SK-N-SH treated with all-trans-retinoic acid at 6 μM for 48 hours (cell line): ENCODE results near the gene ACTR1A.
A peak's percentile ranks its signal among the peaks of the same experiment; 100 is the strongest.

Experiments
- ATAC-seq: fragments of 200-7000 bp; cut with Tn5 transposase; 3 replicates; pipeline ENCODE4 v1.9.1; 2020; ENCODE audit warnings: mild to moderate bottlenecking, moderate library complexity
- BACH2 ChIP-seq: fragments of 250-450 bp; sonication (Bioruptor Pico); IDR thresholded peaks from 2 replicates; pipeline ENCODE4 v1.9.0; 2021; ENCODE audit warnings: mild to moderate bottlenecking, borderline replicate concordance
- CSDC2 ChIP-seq: fragments of 250-450 bp; sonication (Bioruptor Pico); IDR thresholded peaks from 2 replicates; pipeline ENCODE4 v1.5.0; 2020; ENCODE audit warnings: mild to moderate bottlenecking, moderate library complexity
- GLIS3 ChIP-seq: fragments of 250-450 bp; sonication (Bioruptor Pico); IDR thresholded peaks from 2 replicates; pipeline ENCODE4 v1.5.0; 2020; ENCODE audit warnings: mild to moderate bottlenecking, moderate library complexity
- OSR1 ChIP-seq: fragments of 250-450 bp; sonication (Bioruptor Pico); IDR thresholded peaks from 2 replicates; pipeline ENCODE4 v1.8.0; 2022; ENCODE audit warnings: moderate library complexity, mild to moderate bottlenecking, inconsistent platforms
- RARB ChIP-seq: fragments of 250-450 bp; sonication (Bioruptor Pico); IDR thresholded peaks from 2 replicates; pipeline ENCODE4 v1.8.0; 2021; ENCODE audit warnings: mild to moderate bottlenecking, moderate library complexity
- SNAI2 ChIP-seq: fragments of 250-450 bp; sonication (Bioruptor Pico); IDR thresholded peaks from 2 replicates; pipeline ENCODE4 v1.5.0; 2020; ENCODE audit warnings: mild to moderate bottlenecking, moderate library complexity
- TCF4 ChIP-seq: fragments of 250-450 bp; sonication (Bioruptor Pico); IDR thresholded peaks from 2 replicates; pipeline ENCODE4 v1.8.0; 2021; ENCODE audit warnings: mild to moderate bottlenecking, moderate library complexity, borderline replicate concordance
- TOX ChIP-seq: fragments of 250-450 bp; sonication (Bioruptor Pico); IDR thresholded peaks from 2 replicates; pipeline ENCODE4 v1.8.0; 2021; ENCODE audit warnings: mild to moderate bottlenecking, moderate library complexity, borderline replicate concordance
- ZC3H10 ChIP-seq: fragments of 250-450 bp; sonication (Bioruptor Pico); IDR thresholded peaks from 2 replicates; pipeline ENCODE4 v1.5.1; 2021; ENCODE audit warnings: mild to moderate bottlenecking, moderate library complexity
- ZFP30 ChIP-seq: fragments of 450-650 bp; formaldehyde crosslinking; IDR thresholded peaks from 2 replicates; pipeline ENCODE4 v1.5.0; 2022; ENCODE audit warnings: mild to moderate bottlenecking, moderate library complexity
- ZNF565 ChIP-seq: fragments of 450-650 bp; formaldehyde crosslinking; conservative IDR thresholded peaks from 2 replicates; pipeline ENCODE4 v1.5.0; 2020; ENCODE audit warnings: low read depth, mild to moderate bottlenecking, moderate library complexity
- ZNF70 ChIP-seq: fragments of 450-650 bp; formaldehyde crosslinking; IDR thresholded peaks from 2 replicates; pipeline ENCODE4 v1.5.0; 2020; ENCODE audit warnings: mild to moderate bottlenecking, moderate library complexity
- ZNF8 ChIP-seq: fragments of 450-650 bp; formaldehyde crosslinking; IDR thresholded peaks from 2 replicates; pipeline ENCODE4 v1.5.0; 2020; ENCODE audit warnings: mild to moderate bottlenecking, moderate library complexity
- TF ChIP-seq, protein P1 (sequence below): fragments of 250-450 bp; sonication (Bioruptor Pico); IDR thresholded peaks from 2 replicates; pipeline ENCODE4 v1.5.1; 2020; ENCODE audit warnings: low read depth, mild to moderate bottlenecking, moderate library complexity
- TF ChIP-seq, protein P2 (sequence below): fragments of 250-450 bp; sonication (Bioruptor Pico); IDR thresholded peaks from 2 replicates; pipeline ENCODE4 v1.8.0; 2021; ENCODE audit warnings: low read depth, mild to moderate bottlenecking, moderate library complexity, borderline replicate concordance
- TF ChIP-seq, protein P3 (sequence below): fragments of 250-450 bp; sonication (Bioruptor Pico); IDR thresholded peaks from 2 replicates; pipeline ENCODE4 v1.8.0; 2020; ENCODE audit warnings: mild to moderate bottlenecking, moderate library complexity, borderline replicate concordance
- TF ChIP-seq, protein P4 (sequence below): fragments of 250-450 bp; sonication (Bioruptor Pico); IDR thresholded peaks from 2 replicates; pipeline ENCODE4 v1.5.0; 2020; ENCODE audit warnings: mild to moderate bottlenecking, moderate library complexity

The ACTR1A gene

DNA sequence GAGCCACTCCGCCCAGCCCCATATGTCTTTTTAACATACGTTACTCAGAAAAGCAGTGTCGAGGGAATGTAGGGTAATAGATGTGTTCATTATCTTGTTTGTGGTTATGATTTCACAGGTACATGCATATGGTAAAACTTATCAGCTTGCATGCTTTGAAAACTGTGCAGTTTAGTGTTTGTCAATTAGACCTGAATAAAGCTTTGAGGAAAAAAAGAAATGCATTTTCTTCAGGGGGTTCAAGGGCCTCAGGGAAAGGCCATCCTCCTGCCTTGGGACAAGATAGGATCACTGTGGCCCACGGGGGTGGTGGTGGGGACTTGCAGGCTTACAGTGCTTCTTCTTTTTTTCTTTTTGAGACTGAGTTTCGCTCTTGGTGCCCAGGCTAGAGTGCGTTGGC lies 35.2 kb downstream of the ACTR1A start:
- TF ChIP-seq TOX (CRISPR knock-in tag) (no peak), BACH2 (CRISPR knock-in tag) (no peak), ZNF70 (CRISPR knock-in tag) (no peak), SNAI2 (CRISPR knock-in tag) (no peak), ZFP30 (no peak), ZNF565 (CRISPR knock-in tag) (no peak)
- TF ChIP-seq, protein P1, sequence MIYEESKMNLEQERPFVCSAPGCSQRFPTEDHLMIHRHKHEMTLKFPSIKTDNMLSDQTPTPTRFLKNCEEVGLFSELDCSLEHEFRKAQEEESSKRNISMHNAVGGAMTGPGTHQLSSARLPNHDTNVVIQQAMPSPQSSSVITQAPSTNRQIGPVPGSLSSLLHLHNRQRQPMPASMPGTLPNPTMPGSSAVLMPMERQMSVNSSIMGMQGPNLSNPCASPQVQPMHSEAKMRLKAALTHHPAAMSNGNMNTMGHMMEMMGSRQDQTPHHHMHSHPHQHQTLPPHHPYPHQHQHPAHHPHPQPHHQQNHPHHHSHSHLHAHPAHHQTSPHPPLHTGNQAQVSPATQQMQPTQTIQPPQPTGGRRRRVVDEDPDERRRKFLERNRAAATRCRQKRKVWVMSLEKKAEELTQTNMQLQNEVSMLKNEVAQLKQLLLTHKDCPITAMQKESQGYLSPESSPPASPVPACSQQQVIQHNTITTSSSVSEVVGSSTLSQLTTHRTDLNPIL (CRISPR knock-in tag) = no peak
- no peak for ATAC-seq

DNA sequence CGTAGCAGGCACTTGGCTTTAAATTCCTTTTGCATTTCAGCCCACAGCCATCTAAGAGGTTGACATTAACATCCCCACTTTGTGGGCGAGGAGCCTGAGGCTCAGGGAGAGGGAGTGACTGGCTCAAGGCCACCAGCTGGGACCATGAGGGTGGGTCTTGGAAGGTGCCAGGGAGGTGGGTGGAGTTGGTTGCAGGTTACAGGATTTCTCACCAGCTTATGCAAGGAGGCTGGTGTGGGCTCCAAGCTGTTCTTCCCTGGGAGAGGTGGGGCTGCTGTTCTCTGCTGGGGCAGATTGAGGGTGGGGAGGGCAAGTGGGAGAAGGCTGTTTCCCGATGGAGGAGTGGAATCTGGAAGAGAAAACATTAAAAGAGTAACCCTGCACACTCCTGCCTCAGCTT lies 37.0 kb downstream of the ACTR1A start:
- TF ChIP-seq OSR1 = no peak
- TF ChIP-seq, all 23 proteins: peak for 0
- ATAC-seq = no peak

DNA sequence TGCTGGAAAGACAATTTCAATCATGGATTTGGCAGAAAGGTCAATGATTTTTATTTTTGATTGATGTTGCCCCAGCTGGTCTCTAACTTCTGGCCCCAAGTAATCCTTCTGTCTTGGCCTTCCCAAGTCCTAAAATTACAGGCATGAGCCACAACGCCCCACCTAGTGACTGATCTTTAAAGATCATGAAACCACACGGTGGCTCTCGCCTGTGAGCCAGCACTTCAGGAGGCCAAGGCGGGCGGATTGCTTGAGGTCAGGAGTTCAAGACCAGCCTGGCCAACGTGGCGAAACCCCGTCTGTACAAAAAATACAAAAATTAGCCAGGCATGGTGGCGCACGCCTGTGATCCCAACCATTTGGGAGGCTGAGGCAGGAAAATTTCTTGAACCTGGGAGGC lies 38.5 kb downstream of the ACTR1A start:
- ATAC-seq = no peak

DNA sequence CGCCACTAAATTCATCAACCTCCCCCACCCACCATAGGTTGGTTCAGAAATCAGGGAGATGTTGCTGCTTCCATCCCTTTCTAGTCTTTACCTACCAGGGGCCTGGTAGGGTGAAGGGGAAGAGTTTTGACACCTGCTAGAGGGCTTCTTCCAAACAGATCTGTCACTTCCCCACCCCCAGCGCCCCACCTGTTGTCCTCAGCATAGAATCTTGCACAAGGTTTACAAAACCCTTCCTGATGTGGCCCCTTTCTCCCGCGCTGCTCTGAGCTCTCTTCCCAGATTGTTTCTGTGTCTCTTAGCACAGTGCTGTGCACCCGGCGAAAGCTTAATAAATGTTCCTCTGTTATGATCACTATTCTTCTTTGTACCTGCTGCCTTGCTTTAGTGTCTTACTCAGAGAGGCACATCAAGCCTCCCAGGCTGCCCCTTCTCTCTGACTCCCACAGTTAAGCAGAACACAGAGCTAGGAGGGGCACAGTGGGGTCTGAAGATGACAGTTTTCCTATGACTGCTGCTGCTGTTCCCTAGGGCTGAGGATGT lies 39.9 kb downstream of the ACTR1A start:
- no peak for ATAC-seq
- TF ChIP-seq, protein P2, sequence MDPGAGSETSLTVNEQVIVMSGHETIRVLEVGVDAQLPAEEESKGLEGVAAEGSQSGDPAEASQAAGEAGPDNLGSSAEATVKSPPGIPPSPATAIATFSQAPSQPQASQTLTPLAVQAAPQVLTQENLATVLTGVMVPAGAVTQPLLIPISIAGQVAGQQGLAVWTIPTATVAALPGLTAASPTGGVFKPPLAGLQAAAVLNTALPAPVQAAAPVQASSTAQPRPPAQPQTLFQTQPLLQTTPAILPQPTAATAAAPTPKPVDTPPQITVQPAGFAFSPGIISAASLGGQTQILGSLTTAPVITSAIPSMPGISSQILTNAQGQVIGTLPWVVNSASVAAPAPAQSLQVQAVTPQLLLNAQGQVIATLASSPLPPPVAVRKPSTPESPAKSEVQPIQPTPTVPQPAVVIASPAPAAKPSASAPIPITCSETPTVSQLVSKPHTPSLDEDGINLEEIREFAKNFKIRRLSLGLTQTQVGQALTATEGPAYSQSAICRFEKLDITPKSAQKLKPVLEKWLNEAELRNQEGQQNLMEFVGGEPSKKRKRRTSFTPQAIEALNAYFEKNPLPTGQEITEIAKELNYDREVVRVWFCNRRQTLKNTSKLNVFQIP (CRISPR knock-in tag) = no peak
- TF ChIP-seq RARB = no peak
- no peak for TF ChIP-seq CSDC2 (CRISPR knock-in tag)
- TF ChIP-seq, protein P1 (CRISPR knock-in tag) = no peak
- TF ChIP-seq SNAI2 (CRISPR knock-in tag) = no peak
- no peak for TF ChIP-seq GLIS3 (CRISPR knock-in tag)

More for the DNA sequence above, 38.5 kb downstream of the ACTR1A start:
- TF ChIP-seq, protein P3, sequence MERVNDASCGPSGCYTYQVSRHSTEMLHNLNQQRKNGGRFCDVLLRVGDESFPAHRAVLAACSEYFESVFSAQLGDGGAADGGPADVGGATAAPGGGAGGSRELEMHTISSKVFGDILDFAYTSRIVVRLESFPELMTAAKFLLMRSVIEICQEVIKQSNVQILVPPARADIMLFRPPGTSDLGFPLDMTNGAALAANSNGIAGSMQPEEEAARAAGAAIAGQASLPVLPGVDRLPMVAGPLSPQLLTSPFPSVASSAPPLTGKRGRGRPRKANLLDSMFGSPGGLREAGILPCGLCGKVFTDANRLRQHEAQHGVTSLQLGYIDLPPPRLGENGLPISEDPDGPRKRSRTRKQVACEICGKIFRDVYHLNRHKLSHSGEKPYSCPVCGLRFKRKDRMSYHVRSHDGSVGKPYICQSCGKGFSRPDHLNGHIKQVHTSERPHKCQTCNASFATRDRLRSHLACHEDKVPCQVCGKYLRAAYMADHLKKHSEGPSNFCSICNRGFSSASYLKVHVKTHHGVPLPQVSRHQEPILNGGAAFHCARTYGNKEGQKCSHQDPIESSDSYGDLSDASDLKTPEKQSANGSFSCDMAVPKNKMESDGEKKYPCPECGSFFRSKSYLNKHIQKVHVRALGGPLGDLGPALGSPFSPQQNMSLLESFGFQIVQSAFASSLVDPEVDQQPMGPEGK (CRISPR knock-in tag) = no peak
- no peak for TF ChIP-seq ZNF8 (CRISPR knock-in tag)
- TF ChIP-seq TCF4 = no peak
- no peak for TF ChIP-seq ZNF565 (CRISPR knock-in tag)
- TF ChIP-seq ZC3H10 (CRISPR knock-in tag) = no peak
- TF ChIP-seq GLIS3 (CRISPR knock-in tag) = no peak

DNA sequence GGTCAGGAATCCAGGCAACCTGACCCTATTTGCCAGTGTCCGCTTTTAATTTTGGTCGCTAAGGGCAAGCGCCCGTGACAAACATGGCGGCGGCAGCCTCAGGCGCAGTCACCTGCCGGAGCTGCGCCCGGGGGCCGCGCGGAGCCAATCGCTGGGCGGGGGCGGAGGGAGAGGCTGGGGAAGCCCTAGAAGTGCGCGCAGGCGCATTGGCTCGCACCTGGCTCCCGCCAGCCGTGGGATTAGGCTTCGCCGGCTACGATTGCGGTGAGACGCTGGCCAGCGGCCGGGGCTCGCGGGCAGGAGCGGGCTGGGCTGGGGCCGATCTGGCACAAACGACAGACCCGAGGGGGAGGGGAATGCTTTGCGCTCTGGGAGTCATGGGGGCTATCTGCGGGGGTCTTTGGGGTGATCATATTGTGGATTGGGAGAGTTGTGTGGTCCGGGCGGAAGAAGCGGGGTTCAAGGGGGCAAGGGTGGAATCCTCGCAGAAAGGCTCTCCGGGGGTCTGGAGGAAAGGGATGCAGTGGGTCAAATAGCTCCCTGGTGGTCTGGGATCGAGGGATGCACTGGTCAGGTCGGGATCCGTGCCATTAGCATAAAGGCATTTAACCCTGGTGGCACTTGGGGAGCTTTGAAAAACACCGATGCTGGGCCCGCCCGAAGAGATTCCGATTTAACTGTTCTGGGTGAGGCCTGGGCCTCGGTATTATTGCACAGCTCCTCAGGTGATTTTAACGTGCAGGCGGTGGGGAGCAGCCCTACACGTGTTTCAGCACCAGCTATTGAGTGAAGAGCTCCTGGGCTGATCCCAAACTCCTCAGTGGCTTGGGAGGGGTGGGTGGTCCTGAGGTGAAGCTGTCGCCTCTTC lies 41.1 kb downstream of the ACTR1A start:
- ATAC-seq = peak; percentile 97
- TF ChIP-seq, protein P4, sequence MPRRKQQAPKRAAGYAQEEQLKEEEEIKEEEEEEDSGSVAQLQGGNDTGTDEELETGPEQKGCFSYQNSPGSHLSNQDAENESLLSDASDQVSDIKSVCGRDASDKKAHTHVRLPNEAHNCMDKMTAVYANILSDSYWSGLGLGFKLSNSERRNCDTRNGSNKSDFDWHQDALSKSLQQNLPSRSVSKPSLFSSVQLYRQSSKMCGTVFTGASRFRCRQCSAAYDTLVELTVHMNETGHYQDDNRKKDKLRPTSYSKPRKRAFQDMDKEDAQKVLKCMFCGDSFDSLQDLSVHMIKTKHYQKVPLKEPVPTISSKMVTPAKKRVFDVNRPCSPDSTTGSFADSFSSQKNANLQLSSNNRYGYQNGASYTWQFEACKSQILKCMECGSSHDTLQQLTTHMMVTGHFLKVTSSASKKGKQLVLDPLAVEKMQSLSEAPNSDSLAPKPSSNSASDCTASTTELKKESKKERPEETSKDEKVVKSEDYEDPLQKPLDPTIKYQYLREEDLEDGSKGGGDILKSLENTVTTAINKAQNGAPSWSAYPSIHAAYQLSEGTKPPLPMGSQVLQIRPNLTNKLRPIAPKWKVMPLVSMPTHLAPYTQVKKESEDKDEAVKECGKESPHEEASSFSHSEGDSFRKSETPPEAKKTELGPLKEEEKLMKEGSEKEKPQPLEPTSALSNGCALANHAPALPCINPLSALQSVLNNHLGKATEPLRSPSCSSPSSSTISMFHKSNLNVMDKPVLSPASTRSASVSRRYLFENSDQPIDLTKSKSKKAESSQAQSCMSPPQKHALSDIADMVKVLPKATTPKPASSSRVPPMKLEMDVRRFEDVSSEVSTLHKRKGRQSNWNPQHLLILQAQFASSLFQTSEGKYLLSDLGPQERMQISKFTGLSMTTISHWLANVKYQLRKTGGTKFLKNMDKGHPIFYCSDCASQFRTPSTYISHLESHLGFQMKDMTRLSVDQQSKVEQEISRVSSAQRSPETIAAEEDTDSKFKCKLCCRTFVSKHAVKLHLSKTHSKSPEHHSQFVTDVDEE (CRISPR knock-in tag) = 0 out of 2 replicates have a peak, but pooled peaks have one; percentile 6
- TF ChIP-seq GLIS3 (CRISPR knock-in tag) (no peak), ZNF70 (CRISPR knock-in tag) (no peak)
- TF ChIP-seq, protein P3 (CRISPR knock-in tag) = peak; percentile 28; the same call in 1 of the 2 replicates
- TF ChIP-seq, protein P1 (CRISPR knock-in tag) = no peak
